GM23338 (cell line): ENCODE results near the gene LIFR. TPM values are rescaled to one million over a fixed set of nuclear protein-coding genes. Genes with fewer than 3 reads are reported as not detected.

Experiments used
- ATAC-seq: fragments of 200-7000 bp; cut with Tn5 transposase; 3 replicates; pipeline ENCODE4 v1.9.1; 2020
- DNase-seq: peaks from one replicate; pipeline ENCODE4 v3.0.0-alpha.2; 2015; ENCODE audit warnings: low spot score
- H2AFZ ChIP-seq: fragments of 200-600 bp; sonication (generic); 2 replicates; pipeline ENCODE4 v1.8.0; 2016; ENCODE audit warnings: antibody characterized with exemption, mild to moderate bottlenecking, moderate library complexity
- H3F3A ChIP-seq: fragments of 200-600 bp; sonication (generic); replicated peaks from 2 replicates; pipeline ENCODE4 v1.8.0; 2017; ENCODE audit warnings: antibody characterized with exemption, mixed run types, low read depth
- H3K27ac ChIP-seq: fragments of 200-600 bp; sonication (generic); 2 replicates; pipeline ENCODE4 v1.6.1; 2016; ENCODE audit warnings: low read depth
- H3K27me3 ChIP-seq: fragments of 200-600 bp; sonication (generic); 2 replicates; pipeline ENCODE4 v1.8.0; 2016; ENCODE audit warnings: mild to moderate bottlenecking, mixed run types, moderate library complexity; ENCODE audit not compliant: insufficient read depth
- H3K36me3 ChIP-seq: fragments of 200-600 bp; sonication (generic); 2 replicates; pipeline ENCODE4 v1.8.0; 2016; ENCODE audit warnings: mild to moderate bottlenecking; ENCODE audit not compliant: insufficient read depth
- H3K4me1 ChIP-seq: fragments of 200-600 bp; sonication (generic); 2 replicates; pipeline ENCODE4 v1.8.0; 2016; ENCODE audit warnings: mild to moderate bottlenecking, moderate library complexity; ENCODE audit not compliant: insufficient read depth
- H3K4me2 ChIP-seq: fragments of 200-600 bp; sonication (generic); 2 replicates; pipeline ENCODE4 v1.7.1; 2017; ENCODE audit warnings: mixed run types
- H3K4me3 ChIP-seq: fragments of 200-600 bp; sonication (generic); 2 replicates; pipeline ENCODE4 v1.6.1; 2016; ENCODE audit warnings: mixed run types
- H3K79me2 ChIP-seq: fragments of 200-600 bp; sonication (generic); replicated peaks from 2 replicates; pipeline ENCODE4 v1.8.0; 2017; ENCODE audit warnings: mild to moderate bottlenecking; ENCODE audit not compliant: insufficient read depth
- H3K9me2 ChIP-seq: fragments of 200-600 bp; sonication (generic); 2 replicates; pipeline ENCODE4 v1.8.0; 2017; ENCODE audit not compliant: insufficient read depth
- H4K20me1 ChIP-seq: fragments of 200-600 bp; sonication (generic); replicated peaks from 2 replicates; pipeline ENCODE4 v1.8.0; 2017; ENCODE audit warnings: mild to moderate bottlenecking; ENCODE audit not compliant: insufficient read depth
- H3K27ac Mint-ChIP-seq: 2 replicates; pipeline ENCODE4 v1.8.0; 2020; ENCODE audit warnings: inconsistent platforms, mild to moderate bottlenecking, moderate library complexity, mixed read lengths
- H3K27me3 Mint-ChIP-seq: 3 replicates; pipeline ENCODE4 v1.8.0; 2022; ENCODE audit warnings: low read depth, mild to moderate bottlenecking, moderate library complexity, mixed read lengths, inconsistent platforms; ENCODE audit not compliant: insufficient read depth, poor library complexity
- H3K36me3 Mint-ChIP-seq: 3 replicates; pipeline ENCODE4 v1.8.0; 2021; ENCODE audit warnings: low read depth, mild to moderate bottlenecking, inconsistent platforms, moderate library complexity, mixed read lengths
- H3K4me1 Mint-ChIP-seq: 3 replicates; pipeline ENCODE4 v1.8.0; 2020; ENCODE audit warnings: mild to moderate bottlenecking, inconsistent platforms, mixed read lengths
- H3K4me3 Mint-ChIP-seq: 3 replicates; pipeline ENCODE4 v1.8.0; 2021; ENCODE audit warnings: moderate library complexity, mild to moderate bottlenecking, inconsistent platforms, mixed read lengths
- H3K9me3 Mint-ChIP-seq: 3 replicates; pipeline ENCODE4 v1.8.0; 2020; ENCODE audit warnings: moderate library complexity, mild to moderate bottlenecking, inconsistent platforms, mixed read lengths
- CREB1 ChIP-seq: fragments of 250-450 bp; sonication (Bioruptor Pico); IDR thresholded peaks from 2 replicates; pipeline ENCODE4 v1.5.0; 2020; ENCODE audit warnings: low read depth, mild to moderate bottlenecking, moderate library complexity
- CTCF ChIP-seq, 2 experiments: fragments of 200-600 bp in 1 of 2; sonication (generic) in 1 of 2; conservative IDR thresholded peaks; 2 replicates each; pipeline versions ENCODE4 v1.5.1 to v1.6.1; 2016 to 2017; ENCODE audit warnings: antibody characterized with exemption in 2 of 2, low read depth in 2 of 2, mild to moderate bottlenecking in 2 of 2, moderate library complexity in 1 of 2
- EZH2 ChIP-seq: fragments of 200-600 bp; sonication (generic); IDR thresholded peaks from one replicate; pipeline ENCODE4 v1.8.0; 2017; ENCODE audit warnings: antibody characterized with exemption, mild to moderate bottlenecking, low read depth; ENCODE audit not compliant: unreplicated experiment
- EZH2phosphoT487 ChIP-seq: fragments of 200-600 bp; sonication (generic); IDR thresholded peaks from one replicate; pipeline ENCODE4 v1.8.1; 2018; ENCODE audit warnings: antibody characterized with exemption; ENCODE audit not compliant: unreplicated experiment
- JUNB ChIP-seq: IDR thresholded peaks from one replicate; pipeline ENCODE4 v1.6.1; 2016; ENCODE audit warnings: antibody characterized with exemption; ENCODE audit not compliant: unreplicated experiment
- NANOG ChIP-seq: IDR thresholded peaks from 2 replicates; pipeline ENCODE4 v1.6.1; 2016; ENCODE audit warnings: antibody characterized with exemption, borderline replicate concordance
- POLR2AphosphoS5 ChIP-seq: IDR thresholded peaks from 2 replicates; pipeline ENCODE4 v1.6.1; 2016; ENCODE audit warnings: antibody characterized with exemption, low read depth
- REST ChIP-seq: IDR thresholded peaks from one replicate; pipeline ENCODE4 v1.6.1; 2018; ENCODE audit warnings: antibody characterized with exemption; ENCODE audit not compliant: unreplicated experiment
- STAT1 ChIP-seq: IDR thresholded peaks from one replicate; pipeline ENCODE4 v1.6.1; 2016; ENCODE audit warnings: antibody characterized with exemption; ENCODE audit not compliant: unreplicated experiment
- ZNF114 ChIP-seq: fragments of 250-450 bp; sonication (Bioruptor Pico); IDR thresholded peaks from 2 replicates; pipeline ENCODE4 v1.5.0; 2020; ENCODE audit warnings: mild to moderate bottlenecking, moderate library complexity
- ZNF331 ChIP-seq: fragments of 250-450 bp; sonication (Bioruptor Pico); IDR thresholded peaks from 2 replicates; pipeline ENCODE4 v1.5.0; 2020; ENCODE audit warnings: low read depth, mild to moderate bottlenecking, moderate library complexity
- ZNF462 ChIP-seq: fragments of 250-450 bp; sonication (Bioruptor Pico); IDR thresholded peaks from 2 replicates; pipeline ENCODE4 v1.5.0; 2020; ENCODE audit warnings: mild to moderate bottlenecking, moderate library complexity
- polyA plus RNA-seq: library from polyadenylated mRNA; unstranded; fragments of >200 nt; fragmentation: Nextera tagmentation; extraction: Ambion mirVana; gene quantifications from 2 replicates; pipeline ENCODE4 v1.2.1, GENCODE V29; 2016
- total RNA-seq: library from RNA; depleted of rRNA; stranded (reverse); fragments of >200 nt; shearing (Covaris generic); gene quantifications from 2 replicates; pipeline ENCODE4 v1.2.3, GENCODE V29; 2014
- TF ChIP-seq, protein P1 (sequence below): IDR thresholded peaks from 2 replicates; pipeline ENCODE4 v1.6.1; 2016; ENCODE audit warnings: antibody characterized with exemption

Gene LIFR
- total and polyA plus RNA-seq, 2 experiments from 2014 or later = 11.0 to 25.2 TPM

GRCh38 chr5:38579105-38579504 lies 22.7 kb upstream of the LIFR start:
- Histone ChIP-seq H3K4me3 (no peak overlapping the region), H3K4me2 (no peak overlapping the region), H3K9me2 (0 out of 2 replicates have a peak, but pooled peaks cover 3% of the 10 kb centered on the region), H4K20me1 (no peaks in the 10 kb centered on the region), H3K79me2 (no peaks in the 10 kb centered on the region), H2AFZ (no peak overlapping the region), H3K4me1 (0 out of 2 replicates have a peak, but pooled peaks cover 4% of the 10 kb centered on the region), H3K27ac (no peak overlapping the region), H3K36me3 (no peaks in the 10 kb centered on the region), H3K27me3 (no peaks in the 10 kb centered on the region), H3F3A (no peaks in the 10 kb centered on the region)
- ATAC-seq = no peak
- H3K36me3 Mint-ChIP-seq = no peaks in the 10 kb centered on the region
- H3K27me3 Mint-ChIP-seq = peaks cover 4% of the 10 kb centered on the region
- peaks cover 20% of the 10 kb centered on the region for H3K4me1 Mint-ChIP-seq
- H3K27ac Mint-ChIP-seq = no peak overlapping the region
- DNase-seq = no peak
- H3K4me3 Mint-ChIP-seq = no peak overlapping the region
- H3K9me3 Mint-ChIP-seq = no peaks in the 10 kb centered on the region
- TF ChIP-seq CREB1 (no peak), NANOG (no peak), ZNF462 (CRISPR knock-in tag) (no peak), ZNF331 (CRISPR knock-in tag) (no peak), POLR2AphosphoS5 (no peak), EZH2 (no peak), STAT1 (no peak), ZNF114 (no peak), CTCF (conservative IDR thresholded peaks at IDR 0.05; ENCODE audit: low read depth in 2 of 2) (no peak), EZH2phosphoT487 (no peak), REST (no peak), JUNB (no peak)
- TF ChIP-seq, protein P1, sequence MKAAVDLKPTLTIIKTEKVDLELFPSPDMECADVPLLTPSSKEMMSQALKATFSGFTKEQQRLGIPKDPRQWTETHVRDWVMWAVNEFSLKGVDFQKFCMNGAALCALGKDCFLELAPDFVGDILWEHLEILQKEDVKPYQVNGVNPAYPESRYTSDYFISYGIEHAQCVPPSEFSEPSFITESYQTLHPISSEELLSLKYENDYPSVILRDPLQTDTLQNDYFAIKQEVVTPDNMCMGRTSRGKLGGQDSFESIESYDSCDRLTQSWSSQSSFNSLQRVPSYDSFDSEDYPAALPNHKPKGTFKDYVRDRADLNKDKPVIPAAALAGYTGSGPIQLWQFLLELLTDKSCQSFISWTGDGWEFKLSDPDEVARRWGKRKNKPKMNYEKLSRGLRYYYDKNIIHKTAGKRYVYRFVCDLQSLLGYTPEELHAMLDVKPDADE = no peak
